RWPE1 (cell line): Measurements from ENCODE around the gene CD34.

Experiments
- CTCF ChIA-PET: fragments of 350-600 bp; sonication (Branson Sonifier 250); formaldehyde crosslinking; extraction: SDS; loops from one replicate; lab custom pipeline; 2021; lab: Yijun Ruan, JAX
- POLR2A ChIA-PET: fragments of 400-600 bp; formaldehyde crosslinking; extraction: SDS; loops from one replicate; lab custom pipeline; 2020; ENCODE audit warnings: antibody characterized with exemption; ENCODE audit not compliant: low non-redundant PET; lab: Yijun Ruan, JAX
- DNase-seq: peaks from one replicate; pipeline ENCODE4 v3.0.0; 2012; ENCODE audit warnings: low spot score
- H3K27ac ChIP-seq: fragments of 450-650 bp; 2 replicates; pipeline ENCODE4 v1.5.1; 2017
- TF ChIP-seq, protein P1 (sequence below): fragments of 450-650 bp; conservative IDR thresholded peaks from 2 replicates; pipeline ENCODE4 v1.5.1; 2017; ENCODE audit warnings: low read depth, mild to moderate bottlenecking

The CD34 gene

DNA sequence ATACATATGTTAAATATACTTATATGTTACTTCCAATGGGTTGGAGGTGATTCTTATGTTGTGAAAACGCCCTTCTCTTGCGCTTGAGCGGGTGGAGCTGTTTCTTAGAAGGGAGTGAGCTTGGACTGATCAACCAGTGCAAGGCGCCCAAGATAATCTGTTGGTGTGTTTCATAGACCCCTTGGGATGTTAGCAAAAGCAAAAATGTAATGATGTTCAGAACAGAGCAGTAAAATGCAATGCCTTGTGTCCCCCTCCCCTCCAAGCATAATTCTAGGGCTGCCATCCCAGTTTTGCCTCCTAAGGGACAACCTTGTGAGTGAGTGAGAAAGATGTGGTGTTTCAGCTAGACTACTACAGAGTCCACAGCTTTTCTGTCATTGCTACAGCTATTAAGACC lies 6.2 kb upstream of the CD34 start:
- CTCF ChIA-PET, result no interaction called here
- TF ChIP-seq, protein P1, sequence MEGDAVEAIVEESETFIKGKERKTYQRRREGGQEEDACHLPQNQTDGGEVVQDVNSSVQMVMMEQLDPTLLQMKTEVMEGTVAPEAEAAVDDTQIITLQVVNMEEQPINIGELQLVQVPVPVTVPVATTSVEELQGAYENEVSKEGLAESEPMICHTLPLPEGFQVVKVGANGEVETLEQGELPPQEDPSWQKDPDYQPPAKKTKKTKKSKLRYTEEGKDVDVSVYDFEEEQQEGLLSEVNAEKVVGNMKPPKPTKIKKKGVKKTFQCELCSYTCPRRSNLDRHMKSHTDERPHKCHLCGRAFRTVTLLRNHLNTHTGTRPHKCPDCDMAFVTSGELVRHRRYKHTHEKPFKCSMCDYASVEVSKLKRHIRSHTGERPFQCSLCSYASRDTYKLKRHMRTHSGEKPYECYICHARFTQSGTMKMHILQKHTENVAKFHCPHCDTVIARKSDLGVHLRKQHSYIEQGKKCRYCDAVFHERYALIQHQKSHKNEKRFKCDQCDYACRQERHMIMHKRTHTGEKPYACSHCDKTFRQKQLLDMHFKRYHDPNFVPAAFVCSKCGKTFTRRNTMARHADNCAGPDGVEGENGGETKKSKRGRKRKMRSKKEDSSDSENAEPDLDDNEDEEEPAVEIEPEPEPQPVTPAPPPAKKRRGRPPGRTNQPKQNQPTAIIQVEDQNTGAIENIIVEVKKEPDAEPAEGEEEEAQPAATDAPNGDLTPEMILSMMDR, result no peak
- DNase-seq, result no peak
- no peak overlapping the region for H3K27ac ChIP-seq
- POLR2A ChIA-PET, result no interaction called here

DNA sequence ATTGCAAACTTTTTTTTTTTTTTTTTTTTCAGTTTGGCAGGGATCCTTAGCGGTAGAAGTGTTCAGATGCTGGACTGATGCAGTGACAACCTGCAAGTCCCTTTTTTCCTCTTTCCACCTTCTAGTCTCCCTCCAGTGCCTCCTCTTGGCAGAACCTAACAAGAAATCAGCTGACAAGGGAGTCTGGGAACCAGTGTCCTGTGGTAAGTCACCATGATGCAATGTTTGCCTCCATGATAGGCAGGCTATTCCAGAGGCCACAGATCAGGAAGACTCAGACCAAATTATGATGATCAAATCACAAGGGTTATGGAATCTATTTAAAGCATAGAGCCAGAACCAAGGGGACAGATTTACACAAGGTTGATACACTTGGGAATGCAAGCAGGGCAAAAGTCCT lies 3.0 kb upstream of the CD34 start:
- DNase-seq, result no peak
- TF ChIP-seq, protein P1, result no peak
- no peak overlapping the region for H3K27ac ChIP-seq
- ChIA-PET CTCF (interaction anchor here (1.1 kb wide), 1 partner anchor 44 kb away, joined by 5 read pairs; no protein-coding TSS in a partner anchor), POLR2A (no interaction called here)

DNA sequence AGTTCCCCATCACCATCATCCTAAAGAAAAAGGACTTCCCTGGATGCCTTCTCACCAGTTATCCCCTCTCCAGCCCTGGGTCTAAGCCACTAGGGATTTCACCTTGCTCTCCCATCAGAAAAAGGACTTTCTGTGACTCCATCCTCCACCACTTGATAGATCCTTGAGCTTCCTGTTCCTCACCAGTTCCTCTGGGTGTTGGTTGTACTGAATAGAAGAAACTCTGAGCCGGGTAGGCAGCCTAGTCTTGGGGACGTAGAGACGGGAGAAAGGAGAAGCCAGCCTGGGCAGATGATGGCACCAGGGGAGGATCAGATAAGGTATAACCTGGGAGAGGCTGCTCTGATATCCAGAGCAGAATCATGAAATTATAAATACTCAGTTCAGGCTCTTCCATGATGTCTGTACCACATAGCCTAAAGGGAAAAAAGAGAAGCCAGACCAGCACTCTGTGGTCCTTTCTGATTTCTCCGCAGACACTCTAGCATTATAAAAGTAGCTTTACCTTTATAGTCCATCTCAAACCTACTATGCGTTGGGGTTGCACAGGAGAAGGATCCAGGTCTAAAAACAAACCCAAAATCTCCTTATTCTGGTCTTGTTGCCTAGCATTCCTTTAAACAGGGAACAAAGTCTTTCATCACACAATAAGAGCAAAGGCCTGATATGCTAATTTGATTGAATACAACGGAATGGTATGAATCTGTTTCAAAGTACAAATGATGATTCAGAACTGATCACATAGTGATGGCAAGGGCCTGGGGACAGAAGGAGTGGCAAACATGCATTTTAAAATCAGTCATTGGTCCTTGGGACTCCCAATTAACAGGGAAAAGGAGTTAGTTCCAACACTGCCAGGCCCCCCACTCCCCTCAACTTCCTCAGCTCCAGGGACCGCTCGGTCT lies 1.2 kb upstream of the CD34 start:
- TF ChIP-seq, protein P1, result no peak
- H3K27ac ChIP-seq, result no peak overlapping the region
- no peak for DNase-seq
- POLR2A ChIA-PET, result no interaction called here
- CTCF ChIA-PET, result interaction anchor here (0.6 kb wide), 1 partner anchor 1135 kb away, joined by 5 read pairs; no protein-coding TSS in a partner anchor

DNA sequence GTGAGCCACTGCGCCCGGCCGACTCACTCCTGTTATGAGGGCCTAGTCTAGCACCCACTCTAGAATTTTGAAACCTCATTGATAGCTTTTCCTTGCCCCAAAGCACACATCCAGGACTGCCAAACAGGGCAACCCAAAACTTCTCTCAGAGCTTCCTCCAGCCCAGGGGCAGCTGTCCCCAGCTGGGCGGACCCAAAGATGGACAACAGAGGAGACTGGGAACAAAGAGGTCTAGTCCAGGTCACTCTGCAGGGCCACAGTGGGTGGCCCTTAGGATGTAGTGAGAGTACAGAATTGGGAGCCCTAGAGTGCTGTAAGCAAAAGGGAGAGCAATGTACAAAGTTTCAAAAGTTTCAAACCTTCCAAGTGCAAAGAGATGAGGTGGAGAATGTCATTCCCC lies 1.2 kb downstream of the CD34 start:
- ChIA-PET POLR2A (no interaction called here), CTCF (no interaction called here)
- TF ChIP-seq, protein P1, result no peak
- no peak overlapping the region for H3K27ac ChIP-seq
- no peak for DNase-seq

DNA sequence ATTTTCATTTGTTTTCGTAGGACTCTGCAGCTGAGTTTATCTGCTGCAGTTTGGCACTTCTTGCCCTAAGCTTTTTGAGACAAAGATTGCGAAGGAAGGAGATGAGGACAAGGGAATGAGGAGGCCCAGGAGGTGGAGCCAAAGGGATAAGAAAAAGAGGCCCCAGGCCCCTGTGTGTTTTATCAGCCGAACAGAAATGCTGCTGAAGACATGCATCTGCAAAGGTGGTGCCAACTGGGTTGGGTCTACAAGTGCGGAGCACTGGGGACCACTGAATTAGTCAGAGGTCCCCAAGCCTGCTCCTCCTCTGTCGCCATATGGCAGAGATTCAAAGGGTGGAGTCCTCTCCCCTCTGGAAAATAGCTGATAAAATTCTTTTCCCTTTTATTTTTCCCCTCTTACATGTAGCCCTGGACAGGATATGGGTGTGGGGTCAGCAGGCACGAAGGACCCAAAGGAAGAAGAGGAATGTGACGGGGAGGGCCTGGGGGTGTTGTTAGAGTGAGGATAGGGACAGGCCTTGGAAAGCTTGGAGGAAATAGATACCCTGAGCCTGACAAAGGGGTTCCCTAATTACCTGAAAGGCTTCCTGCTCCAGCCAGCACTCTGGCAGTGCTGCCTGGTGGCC lies 2.7 kb downstream of the CD34 start:
- POLR2A ChIA-PET, result no interaction called here
- no peak for DNase-seq
- no peak overlapping the region for H3K27ac ChIP-seq
- CTCF ChIA-PET, result interaction anchor here (1.0 kb wide), 2 partner anchors 22 to 23 kb away, joined by 3 to 4 read pairs; no protein-coding TSS in a partner anchor
- TF ChIP-seq, protein P1, result no peak

DNA sequence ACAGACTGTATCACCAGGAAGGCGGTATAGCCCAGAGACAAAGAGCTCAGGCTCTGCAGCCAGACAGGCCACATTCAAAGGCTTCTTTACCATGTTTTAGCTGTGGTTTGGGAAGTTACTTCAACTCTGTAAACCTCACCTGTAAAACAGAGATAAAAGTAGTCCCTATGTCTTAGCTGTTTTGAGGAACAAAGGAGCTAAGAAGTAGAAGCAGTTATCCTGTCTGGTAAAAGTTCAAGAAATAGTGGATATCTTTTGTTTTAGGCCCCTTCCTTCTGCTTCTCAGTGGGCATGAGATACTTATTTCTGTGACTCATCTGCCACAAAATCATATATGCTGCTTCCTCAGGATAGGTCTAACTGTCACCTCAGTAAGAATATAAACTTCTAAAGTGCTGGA lies 6.5 kb downstream of the CD34 start:
- CTCF ChIA-PET, result interaction anchor here (1.0 kb wide), 1 partner anchor 19 kb away, joined by 5 read pairs; no protein-coding TSS in a partner anchor
- DNase-seq, result no peak
- TF ChIP-seq, protein P1, result no peak
- H3K27ac ChIP-seq, result no peak overlapping the region
- POLR2A ChIA-PET, result no interaction called here
